ENCODE measurements around the gene JAK2. TPM values are rescaled to one million over a fixed set of nuclear protein-coding genes. Genes with fewer than 3 reads are reported as not detected.
A peak's percentile ranks its signal among the peaks of the same experiment; 100 is the strongest.

The JAK2 gene
- total and polyA plus RNA-seq, 7 donors, result 2.2 to 32.3 (median 9.0) TPM

DNA sequence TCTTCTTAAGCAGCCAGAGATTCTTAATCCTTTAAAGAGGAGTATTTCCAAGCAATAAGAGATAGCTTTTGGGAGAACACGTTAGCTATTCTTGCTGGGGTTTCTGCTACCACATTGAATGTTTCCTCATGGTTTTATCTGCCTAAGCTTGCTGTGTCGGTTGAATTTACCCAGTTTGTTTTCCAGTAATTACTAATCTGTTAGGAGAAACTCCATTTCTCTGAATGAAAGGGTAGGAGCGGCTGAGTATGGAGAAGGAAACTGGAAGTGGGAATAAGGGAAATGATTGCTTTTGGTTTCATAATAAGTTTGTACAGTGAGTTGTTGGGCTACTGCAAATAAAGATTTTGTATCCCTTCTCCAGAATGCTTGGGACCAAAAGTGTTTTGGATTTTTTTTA, 1.2 kb downstream of the JAK2 start:
- H3K4me1 ChIP-seq, result peaks cover 46% of the 10 kb centered on the region
- ATAC-seq, result no peak
- TF ChIP-seq, protein P1, sequence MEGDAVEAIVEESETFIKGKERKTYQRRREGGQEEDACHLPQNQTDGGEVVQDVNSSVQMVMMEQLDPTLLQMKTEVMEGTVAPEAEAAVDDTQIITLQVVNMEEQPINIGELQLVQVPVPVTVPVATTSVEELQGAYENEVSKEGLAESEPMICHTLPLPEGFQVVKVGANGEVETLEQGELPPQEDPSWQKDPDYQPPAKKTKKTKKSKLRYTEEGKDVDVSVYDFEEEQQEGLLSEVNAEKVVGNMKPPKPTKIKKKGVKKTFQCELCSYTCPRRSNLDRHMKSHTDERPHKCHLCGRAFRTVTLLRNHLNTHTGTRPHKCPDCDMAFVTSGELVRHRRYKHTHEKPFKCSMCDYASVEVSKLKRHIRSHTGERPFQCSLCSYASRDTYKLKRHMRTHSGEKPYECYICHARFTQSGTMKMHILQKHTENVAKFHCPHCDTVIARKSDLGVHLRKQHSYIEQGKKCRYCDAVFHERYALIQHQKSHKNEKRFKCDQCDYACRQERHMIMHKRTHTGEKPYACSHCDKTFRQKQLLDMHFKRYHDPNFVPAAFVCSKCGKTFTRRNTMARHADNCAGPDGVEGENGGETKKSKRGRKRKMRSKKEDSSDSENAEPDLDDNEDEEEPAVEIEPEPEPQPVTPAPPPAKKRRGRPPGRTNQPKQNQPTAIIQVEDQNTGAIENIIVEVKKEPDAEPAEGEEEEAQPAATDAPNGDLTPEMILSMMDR (IDR thresholded peaks at IDR 0.05), result no peak
- no peaks in the 10 kb centered on the region for H3K9me3 ChIP-seq
- H3K27me3 ChIP-seq (ENCODE audit: insufficient read depth in 3 of 3, low read length in 2 of 3), result no peaks in the 10 kb centered on the region
- 3 to 12% (median 3%) methylated on average over 3 of the region's 3 CpGs for WGBS, 3 donors
- H3K27ac ChIP-seq, result peak overlapping the region; percentile 99
- peak overlapping the region; percentile 95 for H3K4me3 ChIP-seq
- intact Hi-C loops (cut with DNase I), result loop anchor here (2.0 to 10.0 kb wide), 4 partner anchors 134 to 321 kb away; partner anchors contain the start of genes PLPP6 (in 1 of the 2) and SPATA6L (in 1 of the 2)
- DNase-seq, result no peak
- peaks cover 0 to 3% of the 10 kb centered on the region in 2 donors for H3K36me3 ChIP-seq (ENCODE audit: insufficient read depth in 1 of 2, low read depth in 1 of 2)

DNA sequence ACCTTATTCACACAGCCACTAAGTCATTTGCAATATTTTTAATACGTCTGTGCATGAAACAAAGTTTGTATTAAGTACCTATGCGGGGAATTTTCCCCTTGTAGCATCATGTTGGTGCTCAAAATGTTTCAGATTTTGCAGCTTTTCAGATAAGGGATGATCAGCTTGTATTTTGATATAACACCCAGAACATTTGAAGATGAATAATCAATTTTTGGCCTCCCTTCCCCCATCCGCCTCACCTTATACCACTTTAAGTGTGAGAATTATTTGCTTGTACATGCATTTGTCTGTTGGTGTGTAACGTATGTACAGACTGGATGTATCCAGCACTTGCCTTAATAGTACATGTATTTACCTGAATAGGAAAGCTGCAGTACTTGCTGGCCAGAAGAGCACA, 1.7 kb downstream of the JAK2 start:
- H3K27me3 ChIP-seq (ENCODE audit: insufficient read depth in 3 of 3, low read length in 2 of 3), result no peaks in the 10 kb centered on the region
- H3K4me1 ChIP-seq, result peaks cover 46% of the 10 kb centered on the region
- DNase-seq, result no peak
- H3K4me3 ChIP-seq, result peak overlapping the region; percentile 95
- no peak for ATAC-seq
- H3K9me3 ChIP-seq, result no peaks in the 10 kb centered on the region
- intact Hi-C loops (cut with DNase I), result loop anchor here (2.0 to 10.0 kb wide), 4 partner anchors 134 to 322 kb away; partner anchors contain the start of genes PLPP6 (in 1 of the 2) and SPATA6L (in 1 of the 2)
- TF ChIP-seq, protein P1 (IDR thresholded peaks at IDR 0.05), result no peak
- H3K36me3 ChIP-seq (ENCODE audit: insufficient read depth in 1 of 2, low read depth in 1 of 2), result peaks cover 0 to 6% of the 10 kb centered on the region in 2 donors
- 76 to 90% (median 77%) methylated on average over 4 of the region's 4 CpGs for WGBS, 3 donors
- H3K27ac ChIP-seq, result no peak overlapping the region

DNA sequence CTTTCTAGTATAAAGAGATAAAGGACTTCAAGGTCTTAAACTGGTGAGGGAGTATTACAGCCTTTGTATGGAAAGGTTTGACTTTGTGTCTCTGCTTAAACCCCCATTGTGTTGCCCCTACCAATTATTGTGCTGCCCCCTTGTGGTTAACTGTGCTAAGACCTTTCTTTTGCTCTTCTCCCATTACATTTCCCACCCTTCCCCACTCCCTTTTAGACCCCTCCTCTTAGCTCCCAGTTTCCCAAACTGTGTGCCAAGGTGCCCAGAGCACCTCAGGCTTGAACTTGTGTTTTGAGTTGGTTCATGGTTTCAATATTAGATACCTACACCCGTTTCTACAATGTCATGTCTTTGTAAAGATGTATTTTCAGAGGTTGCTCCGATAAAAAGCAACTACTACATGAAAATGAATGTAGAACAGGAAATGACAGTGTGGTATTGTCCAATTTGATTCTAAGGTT, 2.9 kb downstream of the JAK2 start:
- peaks cover 0 to 16% of the 10 kb centered on the region in 2 donors for H3K36me3 ChIP-seq (ENCODE audit: insufficient read depth in 1 of 2, low read depth in 1 of 2)
- peak overlapping the region; percentile 95 for H3K4me3 ChIP-seq

DNA sequence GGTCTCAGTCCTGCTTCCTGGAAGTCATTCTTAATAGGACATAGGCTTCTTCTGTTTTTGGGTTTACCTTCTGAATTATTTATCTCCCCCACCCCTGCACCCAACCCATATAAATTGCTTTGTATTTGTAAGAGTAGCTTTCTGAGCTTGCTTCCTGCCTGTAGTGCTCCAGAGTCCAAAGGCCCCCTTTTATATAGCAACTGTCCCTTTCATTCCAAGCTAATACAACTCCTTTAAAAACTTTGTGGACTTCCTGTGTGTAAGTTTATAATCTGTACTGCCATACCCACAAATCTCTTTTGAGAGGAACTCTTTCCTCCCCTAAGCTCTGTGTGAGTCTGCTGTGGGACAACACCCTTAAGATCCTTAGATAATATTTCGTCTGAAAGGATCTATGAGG, 7.8 kb downstream of the JAK2 start:
- Histone ChIP-seq H3K4me1 (peaks cover 23% of the 10 kb centered on the region), H3K27ac (no peak overlapping the region), H3K27me3 (ENCODE audit: insufficient read depth in 3 of 3, low read length in 2 of 3) (no peaks in the 10 kb centered on the region), H3K9me3 (peaks cover 5% of the 10 kb centered on the region), H3K4me3 (no peak overlapping the region), H3K36me3 (ENCODE audit: insufficient read depth in 1 of 2, low read depth in 1 of 2) (peaks cover 0 to 16% of the 10 kb centered on the region in 2 donors)
- ATAC-seq, result no peak
- TF ChIP-seq, protein P1 (IDR thresholded peaks at IDR 0.05), result no peak
- WGBS, 3 donors, result 86 to 89% (median 88%) methylated on average over 1 of the region's 1 CpG
- intact Hi-C loops (cut with DNase I), result no loop called here
- DNase-seq, result no peak

More for the DNA sequence above, 2.9 kb downstream of the JAK2 start:
- TF ChIP-seq, protein P1 (IDR thresholded peaks at IDR 0.05), result peak; percentile 71
- ATAC-seq (no peak), DNase-seq (no peak)
- Histone ChIP-seq H3K27ac (no peak overlapping the region), H3K4me1 (peaks cover 39% of the 10 kb centered on the region), H3K27me3 (ENCODE audit: insufficient read depth in 3 of 3, low read length in 2 of 3) (no peaks in the 10 kb centered on the region), H3K9me3 (peaks cover 3% of the 10 kb centered on the region)
- intact Hi-C loops (cut with DNase I), result loop anchor here (2.0 to 10.0 kb wide), 4 partner anchors 136 to 323 kb away; partner anchors contain the start of genes PLPP6 (in 1 of the 2) and SPATA6L (in 1 of the 2)
- 30 to 34% (median 34%) methylated on average over 2 of the region's 2 CpGs for WGBS, 3 donors
